Activated T-cell treated with anti-CD3 and anti-CD28 coated beads, Interleukin-2, amount 50 U/mL, for 72 hours (primary cell): ENCODE measurements around the gene TRMT6. TPM values are rescaled to one million over a fixed set of nuclear protein-coding genes. Genes with fewer than 3 reads are reported as not detected.

Source experiments
- ATAC-seq, 2 donors: fragments of 150-1000 bp; cut with Tn5 transposase; replicated peaks in 1 of 2; 2 replicates each; pipeline ENCODE4 v1.10.0; 2021; ENCODE audit warnings: moderate library complexity in 2 of 2, mild to moderate bottlenecking in 1 of 2
- DNase-seq, 2 donors: peaks; one replicate each; pipeline ENCODE4 v3.0.0; 2021 to 2022; ENCODE audit warnings: mixed read lengths in 1 of 2
- H3K27ac Mint-ChIP-seq: one replicate; pipeline ENCODE4 v1.8.0; 2022; ENCODE audit warnings: mild to moderate bottlenecking, moderate library complexity, mixed read lengths
- H3K27me3 Mint-ChIP-seq: one replicate; pipeline ENCODE4 v1.8.0; 2022; ENCODE audit warnings: low read depth, mixed read lengths
- H3K36me3 Mint-ChIP-seq, 2 donors: one replicate each; pipeline ENCODE4 v1.8.0; 2022; ENCODE audit warnings: mixed read lengths in 2 of 2, mild to moderate bottlenecking in 1 of 2; ENCODE audit not compliant: insufficient read depth in 2 of 2
- H3K4me1 Mint-ChIP-seq: one replicate; pipeline ENCODE4 v1.8.0; 2022; ENCODE audit warnings: low read depth, mixed read lengths
- H3K4me3 Mint-ChIP-seq, 2 donors: one replicate each; pipeline ENCODE4 v1.8.0; 2022; ENCODE audit warnings: mild to moderate bottlenecking in 2 of 2, mixed read lengths in 2 of 2, moderate library complexity in 2 of 2
- H3K9me3 Mint-ChIP-seq, 2 donors: one replicate each; pipeline ENCODE4 v1.8.0; 2022; ENCODE audit warnings: mixed read lengths in 2 of 2
- total RNA-seq, 2 donors: library from RNA; stranded (reverse); gene quantifications; one replicate each; pipeline ENCODE4 v1.2.3, GENCODE V29; 2022

The TRMT6 gene
- total RNA-seq, result 10 to 100 TPM; 17.5 to 23.2 TPM

DNA sequence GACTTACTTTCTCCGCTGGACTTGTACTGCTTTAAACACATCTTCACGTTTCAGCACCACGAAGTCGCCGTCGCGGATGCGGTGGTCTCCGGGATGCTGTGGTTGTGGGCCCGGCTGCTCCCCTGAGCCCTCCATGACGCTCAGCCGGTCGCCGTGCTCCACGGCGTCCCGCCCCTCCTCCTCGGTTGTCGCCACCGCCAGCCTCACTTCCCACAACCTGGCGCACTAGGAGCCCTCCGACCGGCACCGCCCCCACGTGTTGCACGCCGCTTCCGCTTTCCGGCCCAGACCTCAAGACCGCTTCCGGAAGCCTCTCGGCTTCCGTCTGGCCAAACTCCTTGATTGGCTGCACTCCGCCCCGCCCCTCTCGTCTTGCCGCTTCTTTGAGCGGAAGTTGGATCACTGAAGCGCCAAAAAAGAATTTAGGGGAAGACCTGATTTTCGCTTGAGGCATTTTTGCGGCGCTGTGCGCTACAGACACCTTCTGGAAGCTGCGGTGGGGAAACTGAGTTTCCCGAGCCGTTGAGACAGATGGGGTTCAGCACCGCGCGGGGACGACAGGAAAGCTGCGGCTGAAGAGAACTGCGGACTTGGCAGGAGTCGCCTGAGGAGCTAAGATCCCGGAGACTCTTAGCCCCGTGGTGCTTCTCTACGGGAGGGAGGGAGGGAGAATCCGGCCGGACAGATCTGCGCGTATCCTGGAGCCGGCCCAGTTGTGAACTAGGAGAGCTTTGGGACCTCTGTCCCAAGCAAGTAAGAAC lies at the start of gene TRMT6, which contains the start of gene MCM8:
Gene TRMT6, minus strand, starts transcription at position 263 of the 761 bp plus-strand sequence. Its CDS starts 128 bp downstream, at position 135.
Gene MCM8, plus strand, starts transcription at position 382 of the 761 bp plus-strand sequence. CDS start 1,364 bp downstream, outside the sequence.
- Mint-ChIP-seq H3K4me3 (peak within 1 kb of the TSS; percentile 79 to 82), H3K36me3 (peaks cover 28% of the 10 kb centered on the region in 2 donors), H3K4me1 (peaks cover 70% of the 10 kb centered on the region), H3K27me3 (no peaks in the 10 kb centered on the region), H3K27ac (peak within 1 kb of the TSS; percentile 89), H3K9me3 (no peaks in the 10 kb centered on the region)
- ATAC-seq, result peak; percentile 91 to 96
- peak; percentile 96 to 97 for DNase-seq

DNA sequence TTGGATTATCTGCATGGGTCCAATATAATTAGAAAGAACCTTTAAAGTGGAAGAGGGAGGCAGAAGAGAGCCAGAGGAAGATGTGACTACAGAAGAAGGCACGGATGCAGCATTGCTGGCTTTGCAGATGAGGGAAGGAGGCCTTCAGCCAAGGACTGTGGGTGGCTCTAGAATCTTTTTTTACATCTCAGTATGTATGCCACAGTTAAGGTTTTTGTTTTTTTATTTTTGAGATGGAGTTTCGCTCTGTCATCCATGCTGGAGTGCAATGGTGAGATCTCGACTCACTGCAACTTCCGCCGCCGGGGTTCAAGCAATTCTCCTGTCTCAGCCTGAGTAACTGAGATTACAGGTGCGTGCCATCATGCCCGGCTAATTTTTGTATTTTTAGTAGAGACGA lies 49.5 kb upstream of the TRMT6 start:
- Mint-ChIP-seq H3K4me1 (peaks cover 20% of the 10 kb centered on the region), H3K27me3 (no peaks in the 10 kb centered on the region), H3K4me3 (no peak overlapping the region), H3K36me3 (peaks cover 4 to 13% of the 10 kb centered on the region in 2 donors), H3K9me3 (no peaks in the 10 kb centered on the region), H3K27ac (no peak overlapping the region)
- DNase-seq (no peak), ATAC-seq (no peak)

GRCh38 chr20:5996765-5997164 lies 46.4 kb upstream of the TRMT6 start:
- H3K36me3 Mint-ChIP-seq, result peaks cover 4 to 16% of the 10 kb centered on the region in 2 donors
- H3K27me3 Mint-ChIP-seq, result no peaks in the 10 kb centered on the region
- H3K4me3 Mint-ChIP-seq, result no peak overlapping the region
- DNase-seq (peak; percentile 46 to 56), ATAC-seq (peak; percentile 97 to 98)
- peaks cover 20% of the 10 kb centered on the region for H3K4me1 Mint-ChIP-seq
- no peaks in the 10 kb centered on the region for H3K9me3 Mint-ChIP-seq
- no peak overlapping the region for H3K27ac Mint-ChIP-seq

- Mint-ChIP-seq H3K36me3 (peaks cover 11 to 32% of the 10 kb centered on the region in 2 donors), H3K27ac (no peak overlapping the region), H3K27me3 (no peaks in the 10 kb centered on the region), H3K4me3 (no peak overlapping the region), H3K9me3 (no peaks in the 10 kb centered on the region), H3K4me1 (peaks cover 14% of the 10 kb centered on the region)
- DNase-seq (no peak), ATAC-seq (no peak)
Measured at GRCh38 chr20:5991623-5992441, 41.5 kb upstream of the TRMT6 start.

DNA sequence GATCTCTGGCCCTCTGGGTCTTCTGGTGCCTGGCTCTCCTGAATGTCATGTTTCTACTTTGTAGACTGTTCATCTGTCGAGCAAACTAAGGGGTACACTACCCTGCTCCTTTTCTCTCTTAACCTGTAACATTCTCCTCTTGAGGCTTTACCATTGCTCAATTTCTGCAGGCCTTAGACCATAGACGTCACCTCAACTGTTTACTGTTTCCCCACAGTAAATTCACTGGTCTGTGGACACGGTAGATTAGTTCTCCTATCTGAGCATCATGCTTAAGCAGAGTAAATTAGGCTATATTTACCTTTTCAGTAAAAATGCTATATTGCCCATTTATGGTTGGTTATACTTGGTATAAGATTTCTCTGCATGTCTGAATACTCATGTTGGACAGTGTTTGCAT lies 40.6 kb upstream of the TRMT6 start:
- Mint-ChIP-seq H3K4me3 (no peak overlapping the region), H3K27me3 (no peaks in the 10 kb centered on the region), H3K27ac (peak overlapping the region; percentile 1)

DNA sequence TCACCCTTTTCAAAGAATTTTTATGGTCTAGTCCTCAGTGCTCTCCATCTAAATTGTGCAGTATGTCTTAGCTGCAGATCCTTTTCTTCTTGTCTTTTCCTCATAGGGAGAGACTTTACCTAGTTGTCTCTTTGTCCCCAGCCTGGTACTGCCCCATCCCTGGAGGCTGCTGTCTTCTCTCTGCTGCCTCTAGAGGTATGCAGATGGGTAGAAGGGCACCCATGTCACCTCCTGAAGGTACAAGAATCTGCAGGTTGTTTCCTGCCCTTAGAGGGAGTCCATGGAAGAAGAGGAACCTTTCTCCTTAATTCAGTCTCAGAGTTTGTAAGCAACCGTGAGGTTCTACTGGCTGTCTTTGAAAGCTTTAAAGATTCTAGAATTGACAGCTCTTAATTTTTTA lies 39.2 kb upstream of the TRMT6 start:
- no peak for ATAC-seq
- Mint-ChIP-seq H3K36me3 (peaks cover 8 to 22% of the 10 kb centered on the region in 2 donors), H3K27me3 (no peaks in the 10 kb centered on the region)

More for the DNA sequence above, 40.6 kb upstream of the TRMT6 start:
- Mint-ChIP-seq H3K4me1 (peaks cover 5% of the 10 kb centered on the region), H3K9me3 (no peaks in the 10 kb centered on the region), H3K36me3 (peaks cover 10 to 27% of the 10 kb centered on the region in 2 donors)
- DNase-seq, result no peak
- ATAC-seq, result no peak

GRCh38 chr20:5987383-5987782 lies 37.0 kb upstream of the TRMT6 start:
- Mint-ChIP-seq H3K9me3 (no peaks in the 10 kb centered on the region), H3K36me3 (peaks cover 10 to 22% of the 10 kb centered on the region in 2 donors), H3K27ac (peak overlapping the region; percentile 68), H3K4me3 (no peak overlapping the region), H3K4me1 (no peaks in the 10 kb centered on the region), H3K27me3 (no peaks in the 10 kb centered on the region)
- DNase-seq (no peak), ATAC-seq (no peak)

More for the DNA sequence above, 39.2 kb upstream of the TRMT6 start:
- no peaks in the 10 kb centered on the region for H3K4me1 Mint-ChIP-seq
- no peak overlapping the region for H3K27ac Mint-ChIP-seq
- no peaks in the 10 kb centered on the region for H3K9me3 Mint-ChIP-seq
- DNase-seq, result no peak
- no peak overlapping the region for H3K4me3 Mint-ChIP-seq

GRCh38 chr20:5980720-5981538 lies 30.6 kb upstream of the TRMT6 start:
- ATAC-seq (no peak), DNase-seq (no peak)
- no peak overlapping the region for H3K27ac Mint-ChIP-seq
- H3K4me3 Mint-ChIP-seq, result no peak overlapping the region
- H3K36me3 Mint-ChIP-seq, result peaks cover 11 to 32% of the 10 kb centered on the region in 2 donors
- H3K9me3 Mint-ChIP-seq, result no peaks in the 10 kb centered on the region
- H3K4me1 Mint-ChIP-seq, result no peaks in the 10 kb centered on the region
- no peaks in the 10 kb centered on the region for H3K27me3 Mint-ChIP-seq

DNA sequence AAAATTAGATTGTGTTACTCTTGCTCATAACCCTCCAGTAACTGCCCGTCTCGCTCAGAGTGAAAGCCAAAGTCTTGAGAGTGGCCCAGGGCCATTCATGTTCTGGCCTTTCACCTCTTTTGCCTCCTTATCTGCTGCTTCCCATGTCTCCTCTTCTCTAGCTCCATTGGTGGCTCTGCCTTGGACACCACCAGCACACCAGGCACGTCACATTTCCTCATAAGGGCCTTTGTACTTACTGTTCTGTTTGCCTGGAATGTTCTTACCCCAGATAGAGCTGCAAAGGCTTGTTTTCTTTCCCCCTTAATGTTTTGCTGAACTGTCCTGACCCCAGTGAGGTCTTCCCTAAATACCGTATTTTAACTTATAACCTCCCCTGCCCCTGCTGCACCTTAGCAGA lies 29.5 kb upstream of the TRMT6 start:
- ATAC-seq, result no peak
- no peak overlapping the region for H3K27ac Mint-ChIP-seq

DNA sequence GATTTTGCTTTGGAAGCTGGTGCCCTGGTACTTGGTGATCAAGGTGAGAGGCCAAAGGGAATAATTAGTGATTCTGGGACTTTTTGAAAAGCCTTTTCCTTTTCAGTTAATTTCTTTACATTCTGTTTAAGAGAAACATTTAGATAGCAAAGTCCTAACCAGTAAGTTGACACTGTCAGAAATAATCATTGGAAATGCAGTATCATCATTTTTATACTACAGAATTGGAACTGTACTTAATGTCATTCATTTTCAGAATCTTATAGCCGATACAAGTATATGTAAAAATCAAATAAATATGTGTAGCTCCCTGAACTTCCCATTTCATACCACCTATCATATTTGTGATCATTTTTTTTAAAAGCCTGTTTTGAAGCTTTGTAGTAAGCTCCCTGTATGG lies 27.6 kb upstream of the TRMT6 start:
- no peaks in the 10 kb centered on the region for H3K9me3 Mint-ChIP-seq
- H3K4me1 Mint-ChIP-seq, result no peaks in the 10 kb centered on the region
- no peak for ATAC-seq
- H3K36me3 Mint-ChIP-seq, result peaks cover 13 to 35% of the 10 kb centered on the region in 2 donors
- H3K27me3 Mint-ChIP-seq, result no peaks in the 10 kb centered on the region
- no peak overlapping the region for H3K27ac Mint-ChIP-seq
- DNase-seq, result no peak
- no peak overlapping the region for H3K4me3 Mint-ChIP-seq

More for the DNA sequence above, 29.5 kb upstream of the TRMT6 start:
- Mint-ChIP-seq H3K4me3 (no peak overlapping the region), H3K27me3 (no peaks in the 10 kb centered on the region), H3K36me3 (peaks cover 13 to 36% of the 10 kb centered on the region in 2 donors), H3K4me1 (no peaks in the 10 kb centered on the region), H3K9me3 (no peaks in the 10 kb centered on the region)
- no peak for DNase-seq

DNA sequence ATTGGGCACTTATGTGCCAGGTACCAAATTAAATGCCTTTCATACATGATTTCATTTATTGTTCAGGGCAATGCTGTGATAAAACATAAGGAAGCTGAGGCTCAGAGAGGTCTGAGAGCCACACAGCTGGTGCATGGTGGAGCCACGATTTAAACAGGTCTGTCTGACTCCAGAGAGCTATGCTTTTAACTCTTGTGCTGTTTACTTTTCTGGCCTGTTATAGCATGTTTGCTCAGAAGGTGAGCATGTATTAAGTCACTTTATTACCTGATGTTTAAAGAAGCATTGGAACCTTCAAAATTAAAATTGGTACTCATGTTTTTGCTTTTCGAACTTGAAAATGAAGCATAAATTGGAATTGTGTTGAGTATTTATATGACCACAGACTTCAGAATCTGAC lies 26.9 kb upstream of the TRMT6 start:
- Mint-ChIP-seq H3K36me3 (peaks cover 13 to 35% of the 10 kb centered on the region in 2 donors), H3K4me3 (no peak overlapping the region), H3K9me3 (no peaks in the 10 kb centered on the region), H3K4me1 (no peaks in the 10 kb centered on the region), H3K27me3 (no peaks in the 10 kb centered on the region), H3K27ac (no peak overlapping the region)
- DNase-seq (no peak), ATAC-seq (no peak)

DNA sequence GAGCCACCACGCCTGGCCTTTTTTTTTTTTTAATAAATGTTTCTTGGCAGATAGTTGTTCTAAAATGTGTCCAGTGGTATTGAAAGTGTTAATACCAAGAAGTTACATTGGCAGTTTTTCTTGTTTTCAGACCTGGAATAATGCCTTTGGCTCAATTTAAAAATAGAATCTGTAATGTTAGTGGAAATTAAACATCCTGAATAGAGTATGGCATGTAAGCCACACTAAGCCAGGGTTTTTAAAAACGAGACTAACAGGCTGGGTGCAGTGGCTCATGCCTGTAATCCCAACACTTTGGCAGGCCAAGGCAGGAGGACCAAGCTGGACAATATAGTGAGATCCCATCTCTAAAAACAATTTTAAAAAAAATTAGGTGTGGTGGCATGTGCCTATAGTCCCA lies 25.4 kb upstream of the TRMT6 start:
- no peaks in the 10 kb centered on the region for H3K27me3 Mint-ChIP-seq
- no peak for DNase-seq
- peaks cover 13 to 33% of the 10 kb centered on the region in 2 donors for H3K36me3 Mint-ChIP-seq
- no peaks in the 10 kb centered on the region for H3K4me1 Mint-ChIP-seq
- no peak for ATAC-seq
- H3K27ac Mint-ChIP-seq, result no peak overlapping the region
- H3K9me3 Mint-ChIP-seq, result no peaks in the 10 kb centered on the region
- H3K4me3 Mint-ChIP-seq, result no peak overlapping the region
